Hematopoietic multipotent progenitor cell treated with erythropoietin and hydrocortisone succinate and interleukin-3 and kit ligand, for 6 days (in vitro differentiated cells): Measurements from ENCODE around the gene GINS2.

Experiments used
- DNase-seq: peaks from one replicate; pipeline ENCODE4 v3.0.0-alpha.2; 2015

Gene GINS2

GRCh38 chr16:85688586-85689284 lies at the start of gene GINS2:
GINS2 (minus strand) TSS chr16:85688954; CDS start chr16:85688898, 56 bp downstream.
- peak; percentile 95 for DNase-seq

DNA sequence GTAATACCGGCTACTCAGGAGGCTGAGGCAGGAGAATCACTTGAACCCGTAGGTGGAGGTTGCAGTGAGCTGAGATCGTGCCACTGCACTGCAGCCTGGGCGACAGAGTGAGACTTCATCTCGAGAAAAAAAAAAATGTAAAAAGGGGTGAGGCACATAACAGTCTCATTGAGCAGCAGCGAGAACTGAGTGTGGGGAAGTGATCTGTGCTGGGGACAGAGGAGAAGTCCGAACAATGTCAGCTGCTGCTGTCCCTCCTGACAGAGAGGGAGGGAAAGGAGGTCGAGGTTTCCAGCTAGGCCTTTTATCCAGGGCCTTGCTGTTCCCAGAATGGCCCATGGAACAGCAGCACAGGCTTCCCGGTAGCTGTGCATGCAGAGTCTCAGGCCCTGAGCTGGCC lies 48.2 kb upstream of the GINS2 start:
- DNase-seq, result no peak

DNA sequence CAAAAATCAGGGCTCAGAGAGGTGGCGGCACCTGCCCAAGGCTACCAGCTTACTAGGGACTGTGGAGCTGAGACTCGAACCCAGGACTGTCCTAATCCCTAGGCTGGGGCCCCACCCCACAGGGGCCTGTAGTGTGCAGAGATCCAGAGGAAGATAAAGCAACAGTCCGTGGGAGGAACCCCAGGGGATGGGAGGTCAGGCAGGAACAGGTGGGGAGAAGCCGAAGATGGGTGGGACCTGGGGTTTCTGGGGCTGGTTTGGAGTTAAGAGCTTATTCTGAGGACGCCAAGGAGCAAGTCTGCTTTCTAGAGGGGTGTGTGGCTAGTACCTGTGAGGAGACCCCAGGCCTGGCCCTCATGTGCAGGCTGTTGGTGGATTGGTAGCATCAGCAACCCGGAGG lies 47.2 kb upstream of the GINS2 start:
- no peak for DNase-seq

DNA sequence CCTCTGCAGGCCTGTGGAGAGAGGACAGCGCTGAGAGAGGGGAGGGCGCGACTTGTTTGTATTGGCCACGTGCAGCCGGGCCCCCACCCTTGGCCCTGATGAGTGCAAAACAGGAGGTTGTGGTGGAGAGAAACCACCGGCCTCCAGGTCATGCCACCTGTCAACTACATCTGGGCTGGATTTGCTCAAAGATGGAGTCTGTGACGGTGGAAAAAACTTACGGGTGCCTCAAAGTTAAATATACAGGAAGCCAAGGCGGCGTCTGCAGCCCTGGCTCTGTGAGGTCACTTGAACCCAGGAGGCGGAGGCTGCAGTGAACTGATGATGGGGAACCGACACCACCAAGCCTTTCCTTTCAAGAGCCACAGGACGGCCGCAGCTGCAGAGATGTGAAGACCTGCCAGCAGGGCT lies 46.5 kb upstream of the GINS2 start:
- peak; percentile 53 for DNase-seq

GRCh38 chr16:85734311-85735017 lies 45.7 kb upstream of the GINS2 start:
- no peak for DNase-seq

- DNase-seq, result peak; percentile 33
Measured at GRCh38 chr16:85733839-85734170, 45.1 kb upstream of the GINS2 start.

GRCh38 chr16:85733155-85733838 lies 44.5 kb upstream of the GINS2 start:
- DNase-seq, result peak; percentile 78

GRCh38 chr16:85731179-85731578 lies 42.4 kb upstream of the GINS2 start:
- no peak for DNase-seq

GRCh38 chr16:85730186-85730465 lies 41.4 kb upstream of the GINS2 start:
- DNase-seq, result no peak

GRCh38 chr16:85729452-85730185 lies 40.9 kb upstream of the GINS2 start:
- no peak for DNase-seq

GRCh38 chr16:85728879-85729278 lies 40.1 kb upstream of the GINS2 start:
- peak; percentile 22 for DNase-seq

DNA sequence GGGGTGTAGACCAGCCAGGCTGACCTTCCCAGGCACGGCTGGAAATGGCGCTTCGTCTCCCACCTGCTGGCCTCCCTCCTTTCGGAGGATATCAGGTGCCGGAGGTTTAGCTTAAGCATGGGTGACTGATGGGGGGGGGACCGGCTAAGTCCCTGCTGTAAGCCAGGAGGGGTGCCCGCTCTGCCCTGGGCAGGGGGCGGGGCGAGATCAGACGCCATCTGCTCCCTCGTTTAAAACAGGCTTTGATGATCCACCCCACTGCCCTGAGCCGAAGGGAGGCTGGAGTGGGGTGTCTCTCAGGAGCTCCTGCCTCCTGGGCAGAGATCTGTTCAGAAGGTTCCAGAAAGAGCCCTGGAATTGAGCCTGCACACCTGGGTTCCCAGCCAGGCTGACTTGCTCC lies 36.2 kb upstream of the GINS2 start:
- DNase-seq, result no peak

- DNase-seq, result no peak
Measured at GRCh38 chr16:85724126-85724879, 35.5 kb upstream of the GINS2 start.

GRCh38 chr16:85722128-85722893 lies 33.6 kb upstream of the GINS2 start:
- no peak for DNase-seq

DNA sequence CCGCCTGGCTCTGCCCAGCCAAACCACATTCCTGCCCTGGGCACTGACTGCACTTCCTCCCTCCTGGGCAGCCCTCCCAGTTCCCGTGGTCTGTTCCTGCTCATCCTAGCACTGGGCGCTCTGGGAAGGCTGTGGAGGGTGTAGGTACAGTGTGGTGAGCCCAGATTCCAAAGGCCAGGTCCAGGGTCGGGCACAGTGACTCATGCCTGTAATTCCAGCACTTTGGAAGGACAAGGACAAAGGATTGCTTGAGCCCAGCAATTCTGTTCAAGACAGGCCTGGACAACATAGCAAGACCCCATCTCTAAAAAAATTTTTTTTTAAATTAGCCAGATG lies 31.5 kb upstream of the GINS2 start:
- no peak for DNase-seq

GRCh38 chr16:85719605-85720301 lies 31.0 kb upstream of the GINS2 start:
- DNase-seq, result no peak

GRCh38 chr16:85718682-85719081 lies 29.9 kb upstream of the GINS2 start:
- peak; percentile 25 for DNase-seq

GRCh38 chr16:85718153-85718477 lies 29.4 kb upstream of the GINS2 start:
- DNase-seq, result no peak

DNA sequence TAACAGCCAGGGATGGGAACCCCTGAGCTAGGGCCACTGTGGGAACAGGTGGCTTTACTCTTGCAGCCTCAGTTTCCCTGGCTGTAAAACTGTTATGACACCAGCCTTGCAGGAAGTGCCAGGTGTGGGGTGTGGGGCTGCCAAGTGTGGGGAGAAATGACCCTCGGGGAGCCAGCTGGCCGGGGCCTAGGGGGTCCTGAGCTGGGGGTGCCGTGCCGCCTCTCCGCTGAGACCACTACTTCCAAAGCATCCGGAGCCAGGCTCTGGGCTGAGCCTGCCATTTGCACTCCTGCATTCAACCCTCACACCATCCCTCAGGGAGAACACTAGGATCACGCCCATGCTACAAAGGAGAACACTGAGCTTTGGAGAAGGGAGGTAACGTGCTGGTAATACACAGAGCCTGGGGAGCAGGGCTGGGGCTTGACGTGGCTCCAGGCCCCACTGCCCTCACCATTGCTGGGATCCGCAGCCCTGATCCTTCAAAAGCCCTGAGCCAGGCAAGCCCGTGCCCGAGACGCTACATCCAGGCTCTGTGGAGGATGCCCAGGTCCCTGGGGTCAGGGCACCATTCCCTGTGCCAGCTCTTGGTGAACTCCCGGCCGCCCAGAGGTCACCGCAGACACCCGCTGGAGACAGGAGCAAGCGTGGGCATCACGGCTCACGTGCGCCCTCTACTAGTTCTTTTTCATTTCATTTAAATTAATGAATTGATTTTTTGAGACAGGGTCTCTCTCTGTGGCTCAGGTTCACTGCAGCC lies 28.8 kb upstream of the GINS2 start:
- DNase-seq, result peak; percentile 90

DNA sequence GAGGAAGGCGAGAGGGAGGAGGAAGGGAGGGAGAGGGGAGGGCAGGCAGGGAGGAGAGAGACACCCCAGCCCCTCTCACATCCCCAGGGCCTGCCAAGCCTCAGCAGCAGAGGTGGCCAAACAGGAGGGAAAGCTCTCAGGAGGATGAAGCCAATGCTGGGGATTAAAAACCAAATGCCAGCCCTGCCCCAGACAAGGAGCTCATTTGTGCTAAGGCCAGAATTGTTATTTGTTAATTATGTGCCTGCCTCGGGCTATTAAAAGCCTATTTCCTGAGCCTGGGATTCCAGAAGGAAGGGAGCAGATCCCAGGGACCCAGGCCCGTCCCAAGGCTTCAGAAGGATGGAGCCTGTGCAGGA lies 27.9 kb upstream of the GINS2 start:
- DNase-seq, result no peak
